Panc1 (cell line): ENCODE data around the gene NFKBIL1. TPM values are rescaled to one million over a fixed set of nuclear protein-coding genes. Genes with fewer than 3 reads are reported as not detected.
A peak's percentile ranks its signal among the peaks of the same experiment; 100 is the strongest.

Source experiments
- ATAC-seq: fragments of 200-7000 bp; cut with Tn5 transposase; 2 replicates; pipeline ENCODE4 v1.9.1; 2020; ENCODE audit warnings: mild to moderate bottlenecking, moderate library complexity
- BruUV-seq: library from RNA; stranded (reverse); fragments of 400-500 nt; replicated peaks from 2 replicates; lab custom pipeline; 2021; lab: Mats Ljungman, UMichigan
- CTCF ChIA-PET: fragments of 300-600 bp; sonication (Branson Sonifier 250); formaldehyde crosslinking; loops from one replicate; lab custom pipeline; 2022; ENCODE audit warnings: antibody characterized with exemption; lab: Charles Lee
- POLR2A ChIA-PET: fragments of 300-600 bp; sonication (Branson Sonifier 250); formaldehyde crosslinking; loops from one replicate; lab custom pipeline; 2022; ENCODE audit warnings: antibody characterized with exemption; lab: Charles Lee
- DNase-seq: peaks from one replicate; pipeline ENCODE4 v3.0.0-alpha.2; 2010; ENCODE audit warnings: low read depth, low spot score
- H3K27ac ChIP-seq: 2 replicates; pipeline ENCODE4 v1.5.1; 2011; ENCODE audit warnings: mild to moderate bottlenecking, low read length, inconsistent platforms
- H3K27me3 ChIP-seq: fragments of 200-500 bp; sonication (Bioruptor generic); 2 replicates; pipeline ENCODE4 v1.6.0; 2014; ENCODE audit warnings: low read length, inconsistent platforms; ENCODE audit not compliant: control insufficient read depth, insufficient read depth
- H3K36me3 ChIP-seq: fragments of 200-500 bp; sonication (Bioruptor generic); 2 replicates; pipeline ENCODE4 v1.5.1; 2014; ENCODE audit warnings: inconsistent platforms, mild to moderate bottlenecking, low read length, moderate library complexity; ENCODE audit not compliant: control insufficient read depth, insufficient read depth
- H3K4me1 ChIP-seq: 2 replicates; pipeline ENCODE4 v1.5.1; 2011; ENCODE audit warnings: inconsistent platforms, mild to moderate bottlenecking, low read length, moderate library complexity; ENCODE audit not compliant: control insufficient read depth, insufficient read depth
- H3K4me3 ChIP-seq, 2 experiments: 2 replicates each; pipeline ENCODE4 v1.5.1; 2011 to 2012; ENCODE audit warnings: low read depth in 2 of 2, low read length in 2 of 2, mild to moderate bottlenecking in 2 of 2, inconsistent platforms in 1 of 2, moderate library complexity in 1 of 2
- H3K9me3 ChIP-seq: fragments of 200-500 bp; sonication (Bioruptor generic); 2 replicates; pipeline ENCODE4 v1.5.1; 2014; ENCODE audit warnings: low read depth, mild to moderate bottlenecking, inconsistent platforms, low read length, moderate library complexity; ENCODE audit not compliant: control insufficient read depth, insufficient read depth
- POLR2AphosphoS5 ChIP-seq: IDR thresholded peaks from 2 replicates; pipeline ENCODE4 v1.6.1; 2012; ENCODE audit warnings: mild to moderate bottlenecking, low read depth, low read length, moderate library complexity
- SIN3A ChIP-seq: IDR thresholded peaks from 2 replicates; pipeline ENCODE4 v1.6.1; 2012; ENCODE audit warnings: low read depth, mild to moderate bottlenecking, low read length, moderate library complexity, borderline replicate concordance; ENCODE audit not compliant: insufficient read depth
- TCF7L2 ChIP-seq: IDR thresholded peaks from 2 replicates; pipeline ENCODE4 v1.6.1; 2011; ENCODE audit warnings: mild to moderate bottlenecking, low read depth, low read length, inconsistent platforms
- in situ Hi-C: cut with HindIII; loops from 2 replicates; pipeline ENCODE4 v1.10.0; 2016; ENCODE audit warnings: low sequenced_read_pairs, low pct_unique_long_range_greater_than_20kb
- intact Hi-C: fragments of 100-400 bp; cut with micrococcal nuclease; formaldehyde crosslinking; loops from one replicate; pipeline ENCODE4 v1.10.0; 2022; ENCODE audit not compliant: unreplicated experiment
- total RNA-seq: library from RNA; stranded (reverse); gene quantifications from one replicate; pipeline ENCODE4 v1.2.1, GENCODE V29; 2021; ENCODE audit not compliant: unreplicated experiment
- TF ChIP-seq, protein P1 (sequence below), 2 experiments: IDR thresholded peaks; 2 replicates each; pipeline ENCODE4 v1.6.1; 2011 to 2012; ENCODE audit warnings: low read depth in 2 of 2, control low read depth in 1 of 2, low read length in 1 of 2, mild to moderate bottlenecking in 1 of 2, moderate library complexity in 1 of 2; ENCODE audit not compliant: insufficient read depth in 1 of 2
- TF ChIP-seq, protein P2 (sequence below): fragments of 450-650 bp; IDR thresholded peaks from 2 replicates; pipeline ENCODE4 v1.5.1; 2017; ENCODE audit warnings: mild to moderate bottlenecking

Gene NFKBIL1
- total RNA-seq, 1 experiment from 2014 or later = 27.9 TPM

DNA sequence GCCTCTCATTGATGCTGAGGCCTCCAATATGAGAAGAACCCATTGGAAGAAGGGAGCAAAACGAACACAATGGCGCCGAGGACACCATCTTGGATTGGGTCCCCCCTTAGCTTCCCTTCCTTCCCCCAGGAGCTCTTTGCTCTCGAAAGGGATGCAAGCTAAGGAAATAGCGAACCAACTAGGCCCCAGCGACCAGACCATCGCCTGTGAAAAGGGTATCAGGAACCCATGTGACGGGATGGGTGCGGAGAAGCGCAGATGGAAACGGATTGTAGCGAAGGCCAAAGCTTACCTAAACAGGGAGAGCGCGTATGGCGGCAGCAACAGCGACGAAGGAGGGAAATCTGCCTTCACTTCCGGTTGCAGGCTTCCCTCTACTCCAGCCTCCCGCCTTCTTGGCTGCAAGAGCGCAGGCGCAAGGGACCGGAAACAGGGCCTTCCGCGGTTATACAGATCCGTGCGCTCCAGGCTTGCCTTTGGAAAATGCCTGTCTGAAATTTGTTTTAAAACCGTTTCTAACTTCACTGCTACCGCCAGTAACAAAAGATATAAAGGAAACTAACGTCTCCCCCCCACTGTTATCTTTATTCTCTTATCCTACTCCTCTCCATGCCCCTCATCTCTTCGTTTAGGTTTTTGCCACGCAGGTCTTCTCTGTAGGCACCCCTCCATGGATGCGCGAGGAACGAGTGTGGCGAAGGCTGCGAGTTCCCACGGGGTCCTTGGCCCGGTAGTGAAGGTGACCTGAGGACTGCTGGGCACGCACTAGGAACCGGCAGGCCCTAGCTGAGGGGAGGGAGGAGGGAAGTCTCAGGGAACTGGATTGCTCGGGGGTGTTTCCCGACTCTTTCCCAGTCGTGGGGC is 5.5 kb upstream of the NFKBIL1 start, which contains the start of gene DDX39B:
Gene DDX39B (minus strand): TSS at position 346 of the 864 bp plus-strand sequence. CDS start 1,471 bp downstream, outside the sequence.
- peaks cover 19% of the 10 kb centered on the region for H3K4me1 ChIP-seq
- peaks cover 18% of the 10 kb centered on the region for H3K36me3 ChIP-seq
- H3K4me3 ChIP-seq = peak within 1 kb of the TSS; percentile 54 to 98
- no peaks in the 10 kb centered on the region for H3K9me3 ChIP-seq
- H3K27ac ChIP-seq = peak within 1 kb of the TSS; percentile 97
- intact Hi-C loops = loop anchor here (2.0 kb wide), 1 partner anchor 49 kb away; no protein-coding TSS in a partner anchor
- no peaks in the 10 kb centered on the region for H3K27me3 ChIP-seq
- TF ChIP-seq TCF7L2 = peak; percentile 39; the same call in 1 of the 2 replicates
- peak; percentile 90 for TF ChIP-seq POLR2AphosphoS5
- TF ChIP-seq SIN3A = no peak; the same call in none of the 2 replicates
- TF ChIP-seq, protein P1, sequence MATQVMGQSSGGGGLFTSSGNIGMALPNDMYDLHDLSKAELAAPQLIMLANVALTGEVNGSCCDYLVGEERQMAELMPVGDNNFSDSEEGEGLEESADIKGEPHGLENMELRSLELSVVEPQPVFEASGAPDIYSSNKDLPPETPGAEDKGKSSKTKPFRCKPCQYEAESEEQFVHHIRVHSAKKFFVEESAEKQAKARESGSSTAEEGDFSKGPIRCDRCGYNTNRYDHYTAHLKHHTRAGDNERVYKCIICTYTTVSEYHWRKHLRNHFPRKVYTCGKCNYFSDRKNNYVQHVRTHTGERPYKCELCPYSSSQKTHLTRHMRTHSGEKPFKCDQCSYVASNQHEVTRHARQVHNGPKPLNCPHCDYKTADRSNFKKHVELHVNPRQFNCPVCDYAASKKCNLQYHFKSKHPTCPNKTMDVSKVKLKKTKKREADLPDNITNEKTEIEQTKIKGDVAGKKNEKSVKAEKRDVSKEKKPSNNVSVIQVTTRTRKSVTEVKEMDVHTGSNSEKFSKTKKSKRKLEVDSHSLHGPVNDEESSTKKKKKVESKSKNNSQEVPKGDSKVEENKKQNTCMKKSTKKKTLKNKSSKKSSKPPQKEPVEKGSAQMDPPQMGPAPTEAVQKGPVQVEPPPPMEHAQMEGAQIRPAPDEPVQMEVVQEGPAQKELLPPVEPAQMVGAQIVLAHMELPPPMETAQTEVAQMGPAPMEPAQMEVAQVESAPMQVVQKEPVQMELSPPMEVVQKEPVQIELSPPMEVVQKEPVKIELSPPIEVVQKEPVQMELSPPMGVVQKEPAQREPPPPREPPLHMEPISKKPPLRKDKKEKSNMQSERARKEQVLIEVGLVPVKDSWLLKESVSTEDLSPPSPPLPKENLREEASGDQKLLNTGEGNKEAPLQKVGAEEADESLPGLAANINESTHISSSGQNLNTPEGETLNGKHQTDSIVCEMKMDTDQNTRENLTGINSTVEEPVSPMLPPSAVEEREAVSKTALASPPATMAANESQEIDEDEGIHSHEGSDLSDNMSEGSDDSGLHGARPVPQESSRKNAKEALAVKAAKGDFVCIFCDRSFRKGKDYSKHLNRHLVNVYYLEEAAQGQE (IDR thresholded peaks at IDR 0.05; ENCODE audit: insufficient read depth in 1 of 2, low read depth in 2 of 2, low read length in 1 of 2) = peak in 1 of 2 experiments; percentile 70; a peak in 2 of 4 replicates
- TF ChIP-seq, protein P2, sequence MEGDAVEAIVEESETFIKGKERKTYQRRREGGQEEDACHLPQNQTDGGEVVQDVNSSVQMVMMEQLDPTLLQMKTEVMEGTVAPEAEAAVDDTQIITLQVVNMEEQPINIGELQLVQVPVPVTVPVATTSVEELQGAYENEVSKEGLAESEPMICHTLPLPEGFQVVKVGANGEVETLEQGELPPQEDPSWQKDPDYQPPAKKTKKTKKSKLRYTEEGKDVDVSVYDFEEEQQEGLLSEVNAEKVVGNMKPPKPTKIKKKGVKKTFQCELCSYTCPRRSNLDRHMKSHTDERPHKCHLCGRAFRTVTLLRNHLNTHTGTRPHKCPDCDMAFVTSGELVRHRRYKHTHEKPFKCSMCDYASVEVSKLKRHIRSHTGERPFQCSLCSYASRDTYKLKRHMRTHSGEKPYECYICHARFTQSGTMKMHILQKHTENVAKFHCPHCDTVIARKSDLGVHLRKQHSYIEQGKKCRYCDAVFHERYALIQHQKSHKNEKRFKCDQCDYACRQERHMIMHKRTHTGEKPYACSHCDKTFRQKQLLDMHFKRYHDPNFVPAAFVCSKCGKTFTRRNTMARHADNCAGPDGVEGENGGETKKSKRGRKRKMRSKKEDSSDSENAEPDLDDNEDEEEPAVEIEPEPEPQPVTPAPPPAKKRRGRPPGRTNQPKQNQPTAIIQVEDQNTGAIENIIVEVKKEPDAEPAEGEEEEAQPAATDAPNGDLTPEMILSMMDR = no peak
- POLR2A ChIA-PET = interaction anchor here (0.5 to 1.5 kb wide), 9 partner anchors 12 to 80 kb away, joined by 3 to 8 read pairs (median 4); partner anchors contain the start of gene NCR3
- no TSS peak for BruUV-seq
- in situ Hi-C loops = no loop called here
- DNase-seq (peak; percentile 86), ATAC-seq (peak; percentile 91)
- CTCF ChIA-PET = interaction anchor here (0.6 kb wide), 1 partner anchor 60 kb away, joined by 3 read pairs; no protein-coding TSS in a partner anchor

DNA sequence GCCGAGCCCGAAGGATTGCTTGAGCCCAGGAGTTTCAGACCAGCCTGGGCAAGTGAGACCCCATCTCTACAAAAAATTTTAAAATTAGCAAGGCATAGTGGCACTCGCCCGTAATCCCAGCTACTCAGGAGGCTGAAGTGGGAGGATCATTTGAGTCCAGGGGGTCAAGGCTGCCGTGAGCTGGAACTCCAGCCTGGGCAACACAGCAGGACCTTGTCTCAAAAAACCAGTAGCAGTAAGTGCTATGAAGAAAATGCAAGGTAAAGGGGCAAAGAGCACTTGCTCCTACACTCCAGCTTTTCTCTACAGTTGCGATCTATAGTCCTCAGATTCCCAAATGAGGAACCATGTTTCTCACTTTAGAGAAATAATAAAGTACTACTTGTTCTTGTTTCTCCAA is 3.8 kb upstream of the NFKBIL1 start:
- H3K27me3 ChIP-seq = no peaks in the 10 kb centered on the region
- peaks cover 23% of the 10 kb centered on the region for H3K4me1 ChIP-seq
- ATAC-seq (no peak), DNase-seq (no peak)
- H3K4me3 ChIP-seq = no peak overlapping the region
- peaks cover 11% of the 10 kb centered on the region for H3K36me3 ChIP-seq
- BruUV-seq = no TSS peak
- H3K9me3 ChIP-seq = no peaks in the 10 kb centered on the region
- intact Hi-C loops = no loop called here
- no peak overlapping the region; the same call in 1 of the 2 replicates for H3K27ac ChIP-seq
- CTCF ChIA-PET = no interaction called here
- TF ChIP-seq, protein P2 = no peak
- TF ChIP-seq TCF7L2 (no peak), SIN3A (no peak), POLR2AphosphoS5 (no peak)
- TF ChIP-seq, protein P1 (IDR thresholded peaks at IDR 0.05; ENCODE audit: insufficient read depth in 1 of 2, low read depth in 2 of 2, low read length in 1 of 2) = no peak
- in situ Hi-C loops = no loop called here
- POLR2A ChIA-PET = interaction anchor here (1.0 kb wide), 1 partner anchor 49 kb away, joined by 3 read pairs; no protein-coding TSS in a partner anchor
